CD4-positive, alpha-beta T cell treated with Interleukin-17A for 4 hours (primary cell): ENCODE results near the gene SLC6A12.
"Not testable (repeated sequence)": the region's sequence is repeated elsewhere in the genome, so short reads cannot be mapped to it uniquely, and the experiment has no call there.

Experiments used
- DNase-seq: peaks from one replicate; pipeline ENCODE4 v3.0.0-alpha.2; 2020; ENCODE audit warnings: mixed read lengths

Gene SLC6A12

DNA sequence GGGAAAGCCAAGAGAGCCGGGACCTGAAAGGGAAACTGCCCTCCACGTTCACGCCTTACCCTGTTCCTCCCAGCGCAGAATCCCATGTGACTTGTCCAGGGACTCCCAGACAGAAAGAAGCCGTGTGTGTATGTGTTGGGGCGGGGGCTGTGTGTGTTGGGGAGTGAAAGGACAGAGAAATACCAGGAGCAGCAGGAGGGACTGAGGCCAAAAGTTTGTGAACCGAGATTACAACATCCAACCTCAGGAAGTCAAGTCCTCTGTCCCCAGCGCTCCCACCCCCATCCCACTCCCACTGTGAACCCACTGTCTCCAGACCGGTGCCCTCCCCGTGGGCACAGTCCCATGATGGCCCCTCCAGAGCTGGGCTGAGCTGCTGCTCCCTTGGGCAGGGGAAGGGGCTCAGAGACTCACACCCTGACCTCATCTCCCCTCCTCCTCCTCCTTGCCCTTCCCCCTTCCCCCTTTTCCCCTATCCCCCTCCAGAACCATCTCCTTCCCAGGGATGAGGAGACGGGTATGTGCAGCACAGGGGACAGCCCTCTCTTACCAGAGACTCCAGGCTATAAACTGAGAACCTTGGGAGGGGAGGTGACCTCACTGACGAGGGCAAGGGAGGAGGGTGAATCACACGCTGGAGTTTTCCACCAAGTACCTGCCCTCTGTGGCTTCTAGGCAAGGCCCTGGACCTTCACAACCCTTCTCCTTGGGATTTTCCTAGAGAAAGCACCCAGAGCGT, at the start of gene SLC6A12:
SLC6A12 (minus strand) TSS at position 155 of the 739 bp plus-strand sequence. CDS start 4,171 bp downstream, outside the sequence.
- no peak for DNase-seq

DNA sequence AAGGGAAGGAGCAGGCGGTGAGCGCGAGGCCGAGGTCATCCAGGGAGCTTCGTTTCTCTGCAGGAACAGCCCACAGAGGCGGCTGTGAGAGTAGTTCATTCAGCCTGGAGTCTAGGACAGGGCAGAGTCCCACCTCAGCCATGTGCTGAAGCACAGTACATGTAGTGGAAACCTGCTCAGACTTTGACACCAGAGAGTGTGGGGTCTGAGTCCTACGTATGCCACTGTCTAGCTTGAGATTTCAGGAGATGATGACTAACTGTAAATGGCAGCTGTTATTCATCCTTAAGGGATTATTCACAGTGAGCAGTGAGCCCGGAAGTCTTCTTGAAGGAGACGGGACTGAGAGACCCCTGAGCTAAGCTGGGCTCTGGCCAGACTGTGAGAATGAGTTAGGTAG, 49.6 kb upstream of the SLC6A12 start:
- DNase-seq = no peak

DNA sequence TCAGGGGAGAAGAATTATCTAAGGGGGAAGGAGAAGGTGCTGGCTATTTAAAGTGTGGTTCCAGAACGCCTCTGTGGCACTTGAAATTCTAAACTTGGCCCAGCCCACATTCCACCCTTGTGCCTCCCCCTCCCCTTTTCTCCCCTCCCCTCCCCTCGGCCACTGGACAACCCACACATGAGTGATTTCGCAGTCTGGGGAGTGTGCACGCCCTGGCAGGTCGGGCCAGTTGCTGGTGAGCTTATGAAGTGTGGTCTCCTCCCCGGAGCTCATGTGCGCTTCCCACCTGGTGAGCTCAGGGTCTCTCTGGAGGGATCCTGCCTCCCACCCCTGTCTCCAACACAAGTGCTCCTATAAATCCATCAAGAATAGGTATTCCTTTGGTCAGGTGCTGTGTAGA, 48.9 kb upstream of the SLC6A12 start, which contains the start of gene SLC6A13:
SLC6A13 (minus strand) TSS at position 20 of the 400 bp plus-strand sequence. CDS start 2,784 bp downstream, outside the sequence.
- no peak for DNase-seq

DNA sequence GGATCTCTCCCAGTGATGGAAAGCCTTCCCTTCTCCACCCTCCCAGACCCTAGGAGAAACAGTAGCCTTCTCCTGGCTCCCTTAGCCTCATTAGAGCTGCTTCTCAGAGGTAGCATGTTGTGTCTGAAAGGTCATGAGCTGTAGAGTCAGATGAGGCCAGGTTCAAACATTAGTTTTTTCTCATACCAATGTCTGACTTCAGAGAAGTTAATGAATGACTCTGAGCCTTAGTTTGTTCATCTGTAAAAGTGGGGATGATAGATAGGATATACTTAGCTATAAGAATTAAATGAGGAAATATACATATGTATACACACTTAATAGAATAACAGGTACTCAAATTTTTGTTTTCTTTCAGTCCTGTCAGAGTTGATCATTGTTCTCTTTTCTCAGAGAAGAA, 48.2 kb upstream of the SLC6A12 start:
- DNase-seq = no peak

DNA sequence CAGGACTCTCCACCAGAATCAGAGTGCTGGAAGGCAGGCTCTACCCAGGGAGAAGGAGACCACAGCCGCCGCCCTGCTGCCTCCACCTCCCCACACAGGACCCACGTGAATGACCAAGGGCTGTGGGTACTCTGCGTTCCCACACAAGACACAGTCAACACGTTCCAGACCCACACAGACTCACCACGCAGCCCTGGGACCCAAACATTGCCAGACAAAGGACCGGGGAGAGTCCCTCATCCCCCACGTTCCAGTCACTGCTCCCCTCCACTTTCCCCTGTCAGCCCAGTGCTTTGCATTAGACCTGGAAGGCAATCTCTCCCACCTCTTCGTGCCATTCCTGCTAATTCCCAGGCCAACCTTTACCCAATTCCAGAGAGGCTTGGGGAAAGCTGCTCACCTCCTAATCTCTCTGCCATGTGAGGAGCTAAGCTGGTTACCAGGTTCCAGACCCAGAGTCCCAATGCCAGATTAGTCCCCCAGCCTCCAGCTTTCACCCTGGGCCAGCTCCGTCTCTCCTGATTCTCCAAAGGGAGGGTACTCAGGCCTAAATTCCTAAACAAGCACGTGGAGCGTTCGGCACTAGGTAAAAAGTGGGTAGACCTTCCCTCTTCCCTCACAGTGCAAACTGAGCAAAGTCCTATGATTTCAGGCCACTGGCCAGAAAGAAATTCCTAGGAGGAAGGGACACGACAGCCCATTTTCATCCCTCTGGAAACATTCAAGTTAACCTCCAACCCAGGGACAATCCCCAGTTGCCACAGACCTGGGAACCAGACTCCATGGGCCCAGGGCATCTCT, 43.8 kb upstream of the SLC6A12 start:
- no peak for DNase-seq

DNA sequence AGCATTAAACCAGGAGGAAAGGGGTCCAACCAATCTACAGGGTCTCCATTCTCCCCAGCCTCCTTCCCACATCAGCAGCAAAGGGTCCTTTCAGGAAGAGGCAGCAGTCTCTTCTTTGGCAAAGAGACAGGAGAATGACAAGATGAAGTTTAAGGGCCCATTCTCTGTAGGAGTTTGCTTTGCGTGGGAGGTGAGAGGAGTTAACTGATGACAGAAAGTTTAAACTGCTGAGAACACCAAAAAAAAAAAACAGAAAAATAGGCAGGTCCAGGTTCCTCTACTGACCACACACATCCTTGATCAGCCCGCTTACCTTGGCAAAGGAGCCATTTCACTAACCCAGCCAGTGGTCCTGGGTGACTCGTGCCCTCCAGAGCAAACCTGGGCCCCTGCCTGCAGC, 43.0 kb upstream of the SLC6A12 start:
- no peak for DNase-seq

DNA sequence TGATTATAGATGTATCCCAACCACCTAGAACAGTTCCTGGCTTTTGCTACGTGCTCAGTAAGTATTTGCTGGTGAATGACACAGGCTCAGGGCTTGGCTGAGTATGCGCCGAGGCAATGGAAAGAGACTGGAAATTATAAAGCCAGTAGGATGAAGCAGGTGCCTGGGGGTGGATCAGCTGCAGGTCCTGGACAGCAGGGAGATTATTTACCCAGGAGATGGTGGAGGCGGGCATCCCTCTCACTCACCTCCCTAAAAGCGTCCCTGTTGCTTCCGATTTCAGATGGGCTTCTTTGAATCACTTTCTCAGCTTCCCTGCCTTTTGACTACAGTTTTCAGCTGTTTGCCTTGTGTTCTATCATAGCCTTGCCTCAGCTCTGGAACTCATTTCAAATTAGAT, 42.3 kb upstream of the SLC6A12 start:
- DNase-seq = no peak

DNA sequence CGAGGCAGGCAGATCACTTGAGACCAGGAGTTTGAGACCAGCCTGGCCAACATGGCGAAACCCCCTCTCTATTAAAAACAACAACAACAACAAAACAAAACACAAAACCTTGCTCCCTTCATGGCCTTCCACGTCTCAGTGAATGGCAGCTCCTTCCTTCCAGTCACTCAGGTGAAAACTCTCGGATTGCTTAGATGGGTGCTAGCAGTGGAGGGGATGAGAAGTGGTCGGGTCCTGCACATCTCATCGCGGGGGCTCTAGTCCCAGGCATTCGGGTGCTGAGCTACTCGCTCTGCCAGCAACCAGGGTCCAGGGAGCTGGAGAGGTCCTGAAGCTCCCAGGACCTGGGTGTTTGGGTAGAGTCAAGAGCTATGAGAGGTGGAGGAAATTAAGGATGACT, 41.0 kb upstream of the SLC6A12 start:
- DNase-seq = no peak

DNA sequence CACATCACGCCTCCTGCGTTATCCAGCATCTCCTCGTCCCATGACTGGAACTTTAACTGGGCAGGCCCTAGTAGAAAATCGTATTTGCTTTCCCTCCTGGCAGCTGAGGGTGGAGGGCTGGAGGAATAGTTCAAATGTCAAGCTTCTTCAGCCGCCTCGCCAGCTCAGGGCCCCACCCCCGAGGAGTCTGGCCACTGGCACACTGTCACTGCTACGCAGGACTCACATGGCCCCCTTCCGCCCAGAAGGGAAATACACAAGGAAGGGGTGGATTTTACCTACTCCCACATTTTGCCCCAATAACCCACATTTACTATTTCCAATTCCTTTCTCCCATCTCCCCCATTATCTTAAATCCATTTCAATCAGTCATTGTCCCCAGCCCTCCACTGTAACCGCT, 40.1 kb upstream of the SLC6A12 start:
- DNase-seq = no peak

DNA sequence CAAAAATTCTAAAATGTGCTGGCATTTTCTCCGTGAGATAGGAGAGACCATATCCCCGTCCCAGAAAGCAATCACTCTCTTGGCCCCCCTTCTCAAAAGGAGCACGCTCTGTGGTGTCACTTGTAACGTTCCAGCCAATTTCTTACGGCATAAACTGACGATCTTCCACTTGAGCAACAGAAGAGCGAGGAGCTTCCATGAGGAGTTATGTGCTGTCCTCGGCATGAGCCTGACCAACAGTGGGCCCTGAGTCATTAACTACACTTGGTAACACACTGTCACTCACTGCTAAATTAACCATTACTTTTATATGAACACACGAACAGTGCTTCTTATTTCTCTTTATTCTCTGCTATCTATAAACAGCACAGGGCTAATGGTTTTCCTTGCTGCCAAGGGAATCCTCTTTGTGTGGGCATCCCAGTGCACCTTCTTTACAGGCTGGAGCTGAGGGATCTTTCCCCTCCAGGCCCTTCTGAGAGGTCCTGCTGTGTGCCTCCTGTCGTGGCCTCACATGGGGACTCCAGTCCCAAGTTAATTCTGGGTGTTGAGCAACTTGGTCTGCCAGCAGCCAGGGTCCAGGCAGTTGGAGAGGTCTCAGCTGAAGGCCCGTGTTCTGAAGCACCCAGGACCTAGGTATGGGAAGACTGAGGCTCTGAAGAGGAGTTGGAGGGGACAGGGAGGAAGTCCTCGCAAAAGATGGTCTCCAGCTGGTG, 39.3 kb upstream of the SLC6A12 start:
- DNase-seq = no peak

DNA sequence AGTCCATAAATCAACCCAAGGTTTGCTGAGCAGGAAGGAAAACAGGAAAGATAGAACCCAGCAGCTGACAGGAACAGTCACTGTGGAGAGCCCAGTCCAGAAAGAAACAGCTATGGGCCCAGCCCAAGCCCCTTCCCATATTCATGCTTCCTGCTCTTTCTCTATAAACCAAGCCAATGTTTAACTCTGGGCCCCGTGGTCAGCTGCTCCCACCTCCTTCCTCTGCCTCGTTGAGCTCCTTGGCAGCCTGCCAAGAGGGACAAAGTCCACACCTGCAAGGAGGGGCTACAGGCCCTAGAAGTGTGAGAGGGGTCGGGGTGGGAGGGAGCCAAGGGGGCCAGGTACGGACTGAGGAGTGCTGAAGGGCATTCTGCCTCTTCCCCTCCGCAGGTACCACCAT, 38.7 kb upstream of the SLC6A12 start:
- no peak for DNase-seq

DNA sequence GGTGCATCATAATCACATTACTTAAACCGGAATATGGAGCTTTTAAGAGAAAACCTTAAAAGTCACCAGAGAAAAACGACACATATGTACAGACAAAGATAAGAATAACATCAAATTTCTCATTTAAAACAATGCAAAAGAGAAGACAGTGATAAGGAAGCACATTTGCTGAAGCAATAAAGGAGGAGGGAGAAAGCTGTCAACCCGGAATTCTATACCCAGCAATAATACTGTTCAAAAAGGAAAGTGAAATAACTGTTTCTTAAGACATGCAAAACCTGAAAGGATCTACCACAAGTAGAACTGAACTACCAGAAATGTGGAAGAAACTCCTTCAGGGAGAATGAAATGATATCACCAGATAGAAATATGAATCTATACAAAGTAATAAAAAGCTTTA, 33.3 kb upstream of the SLC6A12 start:
- no peak for DNase-seq

DNA sequence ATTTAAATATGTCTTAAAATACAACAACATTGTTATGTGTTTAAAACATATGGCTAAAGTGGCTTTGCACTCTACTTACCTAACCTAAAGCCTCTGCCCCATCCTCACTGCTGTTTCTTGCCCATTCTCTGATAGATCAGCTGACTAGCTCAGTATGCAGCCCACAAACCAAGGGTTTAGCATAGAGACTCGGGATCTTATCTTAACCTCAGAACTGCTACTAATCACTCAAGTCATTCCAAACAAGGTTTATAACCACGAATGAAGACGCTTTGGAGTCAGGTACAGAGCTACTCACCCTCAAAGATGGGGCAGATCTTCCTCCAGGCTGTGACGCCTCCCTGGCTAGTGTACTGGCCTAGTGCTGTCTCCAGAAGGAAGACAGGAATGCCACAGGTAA, 29.4 kb upstream of the SLC6A12 start:
- DNase-seq = no peak

DNA sequence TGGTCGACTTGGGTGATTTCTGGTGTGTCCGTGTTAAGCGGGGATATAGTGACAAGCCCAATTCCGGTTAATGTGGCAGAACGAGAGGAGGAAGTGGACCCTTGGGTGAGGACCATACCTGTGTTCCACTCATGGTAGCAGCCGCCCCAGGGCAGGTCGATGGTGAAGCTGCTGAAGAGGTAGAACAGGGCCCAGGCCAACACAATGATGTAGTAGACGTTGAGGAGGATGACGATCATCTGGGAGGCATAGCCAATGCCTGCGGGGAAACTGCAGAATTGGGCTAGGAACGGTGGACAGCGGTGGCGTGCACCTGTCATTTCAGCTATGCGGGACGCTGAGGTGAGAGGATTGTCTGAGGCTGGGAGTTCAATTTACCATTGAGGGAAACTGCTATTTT, 28.5 kb upstream of the SLC6A12 start:
- DNase-seq = no peak

DNA sequence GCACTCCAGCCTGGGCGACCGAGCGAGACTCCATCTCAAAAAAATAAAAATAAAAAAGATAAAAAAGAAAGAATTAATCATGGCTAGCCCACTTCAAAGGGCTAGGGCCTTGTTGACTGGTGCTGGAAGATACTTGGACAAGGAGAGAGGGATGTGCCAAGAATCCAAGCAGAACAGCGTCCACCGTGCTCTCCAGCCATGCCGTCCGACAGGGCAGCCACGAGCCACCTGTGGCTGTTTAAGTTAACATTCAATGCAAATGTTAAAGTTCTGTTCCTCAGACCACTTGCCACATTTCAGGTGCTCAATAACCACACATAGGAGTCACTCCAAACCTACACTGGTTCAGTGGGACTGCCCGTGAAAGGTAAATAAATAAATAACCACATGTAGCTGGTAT, 27.3 kb upstream of the SLC6A12 start:
- no peak for DNase-seq

DNA sequence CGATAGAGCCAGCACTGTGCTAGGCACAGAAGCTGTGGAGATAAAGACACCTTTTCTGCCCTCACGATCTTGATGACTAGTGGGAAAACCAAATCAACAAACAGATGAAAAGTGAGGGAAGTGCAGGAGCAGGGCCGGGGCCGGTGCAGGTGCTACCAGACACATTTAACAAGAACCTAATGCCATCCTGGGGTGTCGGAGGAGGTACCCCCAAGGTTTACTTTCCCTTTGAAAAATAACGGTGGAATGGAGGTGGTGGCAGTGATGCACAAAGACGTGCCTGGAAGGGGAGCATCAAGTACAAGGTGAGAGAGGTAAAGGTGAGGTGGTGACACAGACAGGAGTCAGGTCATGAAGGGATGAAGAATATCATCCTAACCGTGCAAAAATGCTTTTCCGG, 26.6 kb upstream of the SLC6A12 start:
- no peak for DNase-seq

DNA sequence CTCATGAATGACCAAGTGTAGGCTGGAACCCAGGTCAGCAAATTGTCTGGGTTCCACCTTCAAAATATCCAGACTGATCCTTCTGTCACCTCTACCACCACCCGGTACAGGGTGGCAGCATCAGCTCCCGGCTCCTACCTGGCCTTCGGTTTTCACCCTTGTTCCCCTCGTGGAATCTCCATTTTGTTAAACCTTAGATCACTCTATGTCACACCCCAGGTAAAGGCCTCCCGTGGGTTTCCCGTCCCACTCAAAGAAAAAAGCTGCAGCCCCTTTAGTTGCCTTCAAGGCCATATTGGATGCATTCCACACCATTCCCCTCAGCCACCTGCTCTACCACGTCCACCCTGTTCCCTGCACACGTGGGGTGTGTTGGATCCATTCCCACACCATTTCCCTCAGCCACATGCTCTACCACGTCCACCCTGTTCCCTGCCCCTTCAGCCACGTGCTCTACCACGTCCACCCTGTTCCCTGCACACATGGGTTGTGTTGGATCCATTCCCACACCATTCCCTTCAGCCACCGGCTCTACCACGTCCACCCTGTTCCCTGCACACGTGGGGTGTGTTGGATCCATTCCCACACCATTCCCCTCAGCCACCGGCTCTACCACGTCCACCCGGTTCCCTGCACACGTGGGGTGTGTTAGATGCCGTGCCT, 24.9 kb upstream of the SLC6A12 start:
- DNase-seq = no peak

DNA sequence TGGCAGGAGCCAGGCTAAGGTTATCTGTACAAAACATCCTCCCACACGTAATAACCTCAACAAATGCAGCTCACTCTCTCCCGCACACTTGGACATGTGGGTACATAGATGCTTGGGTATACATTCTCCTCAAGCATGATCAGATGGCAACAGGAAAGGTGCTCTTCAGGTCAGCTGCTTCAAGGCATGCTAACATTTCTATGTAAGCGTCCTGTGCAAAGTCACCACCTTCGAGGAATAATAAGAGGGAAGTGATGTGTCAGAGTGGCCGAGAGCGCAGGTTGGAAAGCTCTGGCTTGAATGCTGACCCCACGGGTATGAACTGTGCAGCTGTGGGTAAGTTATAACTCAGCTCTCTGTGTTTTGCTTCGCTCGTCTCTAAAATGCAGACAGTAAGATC, 24.2 kb upstream of the SLC6A12 start:
- no peak for DNase-seq

DNA sequence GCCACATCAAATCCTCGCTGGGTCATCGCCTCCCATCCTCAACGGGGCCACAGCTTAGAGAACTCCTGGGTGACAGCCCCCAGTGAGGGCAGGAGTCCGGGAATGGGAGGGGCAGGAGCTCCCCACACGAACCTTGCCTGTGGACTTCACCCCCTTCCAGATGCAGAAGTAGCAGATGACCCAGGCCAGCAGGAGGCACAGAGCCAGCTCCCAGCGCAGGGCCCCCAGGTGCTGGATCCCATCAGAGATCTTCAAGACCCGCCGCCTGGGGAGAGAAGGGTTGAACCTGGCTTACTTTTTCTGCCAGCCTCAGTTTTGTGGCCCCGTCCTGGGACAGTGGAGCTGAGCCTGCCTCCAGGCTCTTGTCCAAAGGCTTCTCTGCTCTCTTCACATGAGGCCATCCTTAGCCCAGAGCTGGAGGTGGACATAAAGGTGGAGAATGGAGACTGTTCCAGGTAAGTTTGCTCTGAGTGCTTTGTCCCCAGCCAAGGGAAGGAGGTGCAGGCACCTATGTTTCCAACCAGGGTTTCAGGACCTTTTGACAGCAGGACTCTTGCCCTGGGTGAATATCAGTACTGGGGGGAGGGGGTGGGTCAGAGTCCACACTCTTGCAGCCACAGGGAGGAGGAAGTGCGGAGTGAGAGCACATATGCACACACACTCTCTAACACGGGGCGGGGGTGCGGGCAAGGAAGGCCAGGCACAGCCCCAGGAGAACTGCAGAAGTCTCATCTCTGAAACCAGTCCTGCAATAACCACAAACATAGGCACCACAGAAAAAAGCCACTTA, 23.3 kb upstream of the SLC6A12 start:
- DNase-seq = no peak

DNA sequence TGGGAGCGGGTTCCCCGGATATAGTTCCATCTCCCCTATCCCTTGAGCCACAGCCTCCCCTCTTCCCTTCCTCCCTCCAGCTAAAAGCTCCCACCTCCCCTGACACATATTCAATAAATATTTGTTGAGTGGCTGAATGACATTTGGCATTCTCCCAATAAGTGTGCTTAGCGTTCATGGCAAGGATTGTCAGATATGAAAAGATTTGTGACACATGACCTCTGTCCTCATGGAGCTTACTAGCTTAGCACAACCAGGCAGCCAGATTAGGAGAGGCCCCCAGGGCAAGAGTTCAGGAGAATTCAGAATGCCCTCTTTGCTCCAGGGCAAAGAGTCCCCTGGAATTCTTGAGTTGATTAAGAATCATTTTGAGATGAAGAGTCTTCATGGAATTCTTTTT, 22.5 kb upstream of the SLC6A12 start:
- no peak for DNase-seq

DNA sequence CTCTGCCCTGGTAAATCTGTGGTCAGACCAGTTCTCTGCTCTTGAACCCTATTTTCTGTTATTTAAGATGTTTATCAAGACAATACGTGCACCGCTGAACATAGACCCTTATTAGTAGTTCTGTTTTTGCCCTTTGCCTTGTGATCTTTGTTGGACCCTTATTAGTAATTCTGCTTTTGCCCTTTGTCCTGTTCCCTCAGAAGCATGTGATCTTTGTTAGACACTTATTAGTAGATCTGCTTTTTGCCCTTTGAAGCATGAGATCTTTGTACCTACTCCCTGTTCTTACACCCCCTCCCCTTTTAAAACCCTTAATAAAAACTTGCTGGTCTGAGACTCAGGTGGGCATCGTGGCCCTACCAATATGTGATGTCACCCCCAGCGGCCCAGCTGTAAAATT, 22.0 kb upstream of the SLC6A12 start:
- DNase-seq = not testable (repeated sequence)

DNA sequence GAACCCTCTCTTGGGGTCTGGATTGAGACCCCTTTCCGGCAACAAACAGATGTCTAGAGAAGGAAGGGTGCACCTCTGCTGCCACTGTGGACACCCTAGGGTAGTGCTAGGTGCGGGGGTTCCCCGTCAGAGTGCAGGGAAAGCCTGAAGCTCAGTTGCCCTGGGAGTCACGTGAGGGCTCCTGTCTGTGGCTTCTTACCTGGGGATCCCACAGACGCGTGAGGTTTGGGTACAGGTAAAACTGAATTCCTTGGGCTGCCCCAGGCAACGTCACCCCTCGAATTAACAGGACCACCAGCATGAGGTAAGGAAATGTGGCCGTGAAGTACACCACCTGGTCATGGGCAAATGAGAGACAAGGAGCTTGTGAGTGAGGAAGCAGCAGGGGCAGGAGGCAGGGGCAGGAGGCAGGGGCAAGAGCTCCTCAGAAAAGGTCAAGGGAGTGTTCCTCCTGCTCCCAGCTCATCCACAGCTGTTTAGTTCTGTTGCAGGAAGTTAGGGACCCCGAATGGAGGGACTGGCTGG, 21.0 kb upstream of the SLC6A12 start:
- no peak for DNase-seq
